BE2C (cell line): Measurements from ENCODE around the gene MDM4.
"Not testable (repeated sequence)": the region's sequence is repeated elsewhere in the genome, so short reads cannot be mapped to it uniquely, and the experiment has no call there.

Source experiments
- DNase-seq: peaks from one replicate; pipeline ENCODE4 v3.0.0-alpha.2; 2020
- H3K27me3 ChIP-seq: fragments of 250-450 bp; sonication (Bioruptor Pico); 2 replicates; pipeline ENCODE4 v1.5.1; 2020; ENCODE audit warnings: mild to moderate bottlenecking
- H3K36me3 ChIP-seq: fragments of 250-450 bp; sonication (Bioruptor Pico); 2 replicates; pipeline ENCODE4 v1.5.1; 2020; ENCODE audit warnings: mild to moderate bottlenecking
- H3K4me1 ChIP-seq: fragments of 250-450 bp; sonication (Bioruptor Pico); 2 replicates; pipeline ENCODE4 v1.5.1; 2020
- H3K4me3 ChIP-seq: 2 replicates; pipeline ENCODE4 v1.5.1; 2011; ENCODE audit warnings: low read depth, low read length
- H3K9me3 ChIP-seq: fragments of 250-450 bp; sonication (Bioruptor Pico); 2 replicates; pipeline ENCODE4 v1.5.1; 2020
- TF ChIP-seq, protein P1 (sequence below): IDR thresholded peaks from 2 replicates; pipeline ENCODE4 v1.5.1; 2012; ENCODE audit warnings: mild to moderate bottlenecking, low read depth, low read length

MDM4 gene

GRCh38 chr1:204545881-204546280, 29.7 kb downstream of the MDM4 start:
- DNase-seq, result no peak
- TF ChIP-seq, protein P1, sequence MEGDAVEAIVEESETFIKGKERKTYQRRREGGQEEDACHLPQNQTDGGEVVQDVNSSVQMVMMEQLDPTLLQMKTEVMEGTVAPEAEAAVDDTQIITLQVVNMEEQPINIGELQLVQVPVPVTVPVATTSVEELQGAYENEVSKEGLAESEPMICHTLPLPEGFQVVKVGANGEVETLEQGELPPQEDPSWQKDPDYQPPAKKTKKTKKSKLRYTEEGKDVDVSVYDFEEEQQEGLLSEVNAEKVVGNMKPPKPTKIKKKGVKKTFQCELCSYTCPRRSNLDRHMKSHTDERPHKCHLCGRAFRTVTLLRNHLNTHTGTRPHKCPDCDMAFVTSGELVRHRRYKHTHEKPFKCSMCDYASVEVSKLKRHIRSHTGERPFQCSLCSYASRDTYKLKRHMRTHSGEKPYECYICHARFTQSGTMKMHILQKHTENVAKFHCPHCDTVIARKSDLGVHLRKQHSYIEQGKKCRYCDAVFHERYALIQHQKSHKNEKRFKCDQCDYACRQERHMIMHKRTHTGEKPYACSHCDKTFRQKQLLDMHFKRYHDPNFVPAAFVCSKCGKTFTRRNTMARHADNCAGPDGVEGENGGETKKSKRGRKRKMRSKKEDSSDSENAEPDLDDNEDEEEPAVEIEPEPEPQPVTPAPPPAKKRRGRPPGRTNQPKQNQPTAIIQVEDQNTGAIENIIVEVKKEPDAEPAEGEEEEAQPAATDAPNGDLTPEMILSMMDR, result no peak
- H3K4me3 ChIP-seq, result no peak overlapping the region
- no peaks in the 10 kb centered on the region for H3K27me3 ChIP-seq
- H3K9me3 ChIP-seq, result no peaks in the 10 kb centered on the region
- peaks cover 98% of the 10 kb centered on the region for H3K36me3 ChIP-seq
- H3K4me1 ChIP-seq, result no peaks in the 10 kb centered on the region

DNA sequence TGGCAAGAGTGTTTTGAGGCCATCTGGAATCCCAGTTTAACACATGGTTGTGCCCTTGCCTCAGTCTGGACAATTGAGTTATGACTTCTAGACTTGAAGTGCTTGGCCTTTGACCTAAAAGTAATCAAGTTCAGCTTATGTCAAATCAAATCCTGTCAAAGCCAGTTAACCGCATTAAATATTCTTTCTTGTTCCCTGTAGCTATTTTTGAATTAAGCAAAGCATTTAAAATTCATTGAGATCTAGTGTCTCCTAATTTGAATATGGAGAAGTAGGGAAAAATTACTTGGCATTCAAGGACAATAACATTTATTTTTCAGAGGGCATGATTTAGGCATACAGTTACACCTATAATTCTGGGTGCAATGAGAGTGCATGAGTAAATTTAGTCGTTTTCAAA, 32.1 kb downstream of the MDM4 start:
- no peak overlapping the region for H3K4me3 ChIP-seq
- TF ChIP-seq, protein P1, result no peak
- H3K9me3 ChIP-seq, result no peaks in the 10 kb centered on the region
- DNase-seq, result no peak
- H3K4me1 ChIP-seq, result peaks cover 2% of the 10 kb centered on the region; the same call in 1 of the 2 replicates
- H3K36me3 ChIP-seq, result peaks cover 92% of the 10 kb centered on the region
- H3K27me3 ChIP-seq, result no peaks in the 10 kb centered on the region

GRCh38 chr1:204549313-204549712, 33.1 kb downstream of the MDM4 start:
- Histone ChIP-seq H3K4me1 (peaks cover 13% of the 10 kb centered on the region), H3K4me3 (no peak overlapping the region), H3K9me3 (no peaks in the 10 kb centered on the region), H3K27me3 (no peaks in the 10 kb centered on the region), H3K36me3 (peaks cover 88% of the 10 kb centered on the region)
- TF ChIP-seq, protein P1, result no peak
- DNase-seq, result no peak

DNA sequence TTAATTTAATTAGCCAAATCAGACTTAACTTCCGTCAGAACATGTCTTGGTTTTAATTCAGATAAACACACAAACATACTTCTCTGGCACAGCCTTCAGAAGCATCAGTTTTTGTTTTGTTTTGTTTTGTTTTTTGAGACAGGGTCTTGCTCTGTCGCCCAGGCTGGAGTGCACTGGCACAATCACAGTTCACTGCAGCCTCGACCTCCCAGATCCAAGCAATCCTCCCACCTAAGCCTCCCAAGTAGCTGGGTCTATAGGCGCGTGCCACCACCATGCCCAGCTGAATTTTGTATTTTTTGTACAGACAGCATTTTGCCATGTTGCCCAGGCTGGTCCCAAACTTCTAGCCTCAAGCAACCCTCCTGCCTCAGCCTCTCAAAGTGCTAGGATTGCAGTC, 34.7 kb downstream of the MDM4 start:
- Histone ChIP-seq H3K27me3 (no peaks in the 10 kb centered on the region), H3K36me3 (peaks cover 78% of the 10 kb centered on the region)

DNA sequence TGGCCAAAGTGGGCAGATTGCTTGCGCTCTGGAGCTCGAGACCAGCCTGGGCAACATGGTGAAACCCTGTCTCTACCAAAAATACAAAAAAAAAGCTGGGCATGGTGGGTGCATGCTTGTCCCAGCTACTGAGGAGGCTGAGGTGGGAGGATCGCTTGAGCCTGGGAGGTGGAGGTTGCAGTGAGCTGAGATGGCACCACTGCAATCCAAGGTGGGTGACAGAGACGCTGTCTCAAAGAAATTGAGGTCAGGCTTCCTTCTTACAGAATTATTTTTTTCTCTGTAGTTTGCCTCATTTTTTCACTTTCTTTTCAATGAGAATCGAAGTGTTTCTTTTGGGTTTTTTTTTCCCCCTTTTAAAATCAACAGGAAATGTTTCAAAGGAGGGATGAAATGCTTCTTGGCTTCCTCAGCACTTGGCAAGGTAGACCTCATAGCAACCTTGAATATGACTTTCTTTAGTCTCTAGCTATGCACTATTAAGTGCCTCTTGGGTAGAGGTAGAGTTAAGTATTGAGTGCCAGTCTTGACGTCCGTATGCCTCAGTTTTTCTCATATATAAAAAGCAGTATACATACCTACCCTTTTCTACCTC, 40.3 kb downstream of the MDM4 start:
- no peaks in the 10 kb centered on the region for H3K9me3 ChIP-seq
- peaks cover 40% of the 10 kb centered on the region for H3K36me3 ChIP-seq
- TF ChIP-seq, protein P1, result no peak
- no peak overlapping the region for H3K4me3 ChIP-seq
- H3K4me1 ChIP-seq, result peaks cover 24% of the 10 kb centered on the region
- H3K27me3 ChIP-seq, result no peaks in the 10 kb centered on the region
- no peak for DNase-seq

More for the DNA sequence above, 34.7 kb downstream of the MDM4 start:
- DNase-seq, result no peak
- Histone ChIP-seq H3K4me3 (no peak overlapping the region), H3K9me3 (no peaks in the 10 kb centered on the region), H3K4me1 (peaks cover 18% of the 10 kb centered on the region)
- TF ChIP-seq, protein P1, result no peak

- TF ChIP-seq, protein P1, result no peak
- H3K27me3 ChIP-seq, result no peaks in the 10 kb centered on the region
- no peak overlapping the region for H3K4me3 ChIP-seq
- H3K4me1 ChIP-seq, result peaks cover 20% of the 10 kb centered on the region
- H3K9me3 ChIP-seq, result no peaks in the 10 kb centered on the region
- peaks cover 26% of the 10 kb centered on the region for H3K36me3 ChIP-seq
- DNase-seq, result no peak
These were observed 42.3 kb downstream of the MDM4 start for GRCh38 chr1:204558467-204558866.

DNA sequence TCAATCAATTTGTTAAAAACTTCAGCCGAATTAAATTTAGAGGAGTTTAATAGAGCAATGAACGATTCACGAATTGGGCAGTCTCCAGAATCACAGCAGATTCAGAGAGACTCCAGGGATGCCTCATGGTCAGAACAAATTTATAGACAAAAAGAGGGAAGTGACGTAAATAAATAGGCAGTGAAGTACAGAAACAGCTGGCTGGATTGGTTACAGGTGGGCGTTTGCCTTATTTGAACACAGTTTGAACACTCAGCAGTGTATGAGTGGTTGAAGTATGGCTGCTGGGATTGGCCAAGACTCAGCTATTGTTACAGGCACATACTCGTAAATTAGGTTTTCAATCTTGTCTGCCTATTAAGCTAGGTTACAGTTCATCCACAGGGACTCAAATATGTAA, 43.8 kb downstream of the MDM4 start:
- not testable (repeated sequence) for H3K9me3 ChIP-seq, H3K4me1 ChIP-seq, H3K27me3 ChIP-seq, DNase-seq, H3K4me3 ChIP-seq
- H3K36me3 ChIP-seq, result peaks cover 15% of the 10 kb centered on the region
